MM.1S (cell line): ENCODE results near the gene WDPCP.
"Not testable (repeated sequence)": the region's sequence is repeated elsewhere in the genome, so short reads cannot be mapped to it uniquely, and the experiment has no call there.

Source experiments
- DNase-seq: peaks from one replicate; pipeline ENCODE4 v3.0.0-alpha.2; 2015
- H2AFZ ChIP-seq: fragments of 300-600 bp; sonication (generic); 2 replicates; pipeline ENCODE4 v1.6.0; 2016; ENCODE audit warnings: antibody characterized with exemption, low read length
- H3F3A ChIP-seq: fragments of 300-600 bp; sonication (generic); 2 replicates; pipeline ENCODE4 v1.6.1; 2016; ENCODE audit warnings: mild to moderate bottlenecking, antibody characterized with exemption, low read length, moderate library complexity, mixed read lengths; ENCODE audit not compliant: insufficient read depth
- H3K27ac ChIP-seq: fragments of 300-600 bp; sonication (generic); 2 replicates; pipeline ENCODE4 v1.5.1; 2016; ENCODE audit warnings: mild to moderate bottlenecking, low read length
- H3K27me3 ChIP-seq: fragments of 300-600 bp; sonication (generic); replicated peaks from 2 replicates; pipeline ENCODE4 v1.6.0; 2016; ENCODE audit warnings: low read length; ENCODE audit not compliant: insufficient read depth
- H3K36me3 ChIP-seq: fragments of 300-600 bp; sonication (generic); replicated peaks from 2 replicates; pipeline ENCODE4 v1.6.1; 2016; ENCODE audit warnings: mild to moderate bottlenecking, low read length, mixed read lengths; ENCODE audit not compliant: insufficient read depth
- H3K4me1 ChIP-seq: fragments of 300-600 bp; sonication (generic); 2 replicates; pipeline ENCODE4 v1.6.1; 2016; ENCODE audit warnings: low read length, mixed read lengths
- H3K4me2 ChIP-seq: fragments of 300-600 bp; sonication (generic); 2 replicates; pipeline ENCODE4 v1.6.0; 2016; ENCODE audit warnings: low read depth, low read length
- H3K4me3 ChIP-seq: fragments of 300-600 bp; sonication (generic); 2 replicates; pipeline ENCODE4 v1.5.1; 2016; ENCODE audit warnings: low read length, mixed read lengths
- H3K79me2 ChIP-seq: fragments of 300-600 bp; sonication (generic); 2 replicates; pipeline ENCODE4 v1.6.1; 2016; ENCODE audit warnings: mixed run types, low read length, mixed read lengths
- H3K9ac ChIP-seq: fragments of 300-600 bp; sonication (generic); 2 replicates; pipeline ENCODE4 v1.6.1; 2016; ENCODE audit warnings: low read length, mixed read lengths
- H3K9me2 ChIP-seq: fragments of 300-600 bp; sonication (generic); replicated peaks from 2 replicates; pipeline ENCODE4 v1.6.1; 2016; ENCODE audit warnings: mild to moderate bottlenecking, low read length, mixed read lengths; ENCODE audit not compliant: insufficient read depth
- H3K9me3 ChIP-seq: fragments of 300-600 bp; sonication (generic); replicated peaks from 2 replicates; pipeline ENCODE4 v1.6.1; 2016; ENCODE audit warnings: mild to moderate bottlenecking, low read length, mixed read lengths; ENCODE audit not compliant: insufficient read depth
- H4K20me1 ChIP-seq: fragments of 300-600 bp; sonication (generic); 2 replicates; pipeline ENCODE4 v1.6.1; 2016; ENCODE audit warnings: mild to moderate bottlenecking, low read length, moderate library complexity, mixed read lengths; ENCODE audit not compliant: insufficient read depth
- CTCF ChIP-seq: fragments of 300-600 bp; sonication (generic); IDR thresholded peaks from 2 replicates; pipeline ENCODE4 v1.5.1; 2016; ENCODE audit warnings: antibody characterized with exemption, low read length, mixed read lengths
- EZH2 ChIP-seq: fragments of 300-600 bp; sonication (generic); optimal IDR thresholded peaks from 2 replicates; pipeline ENCODE3; 2017; ENCODE audit warnings: low read depth, mild to moderate bottlenecking, antibody characterized with exemption, low read length, mixed read lengths
- EZH2phosphoT487 ChIP-seq: fragments of 300-600 bp; sonication (generic); IDR thresholded peaks from 2 replicates; pipeline ENCODE4 v1.6.1; 2018; ENCODE audit warnings: antibody characterized with exemption, low read length

The WDPCP gene

GRCh38 chr2:63081404-63081803 is 506.9 kb downstream of the WDPCP start:
- Histone ChIP-seq H3K79me2 (no peaks in the 10 kb centered on the region), H3F3A (no peaks in the 10 kb centered on the region), H3K9me3 (no peaks in the 10 kb centered on the region), H3K27ac (no peak overlapping the region), H3K9ac (no peak overlapping the region), H4K20me1 (no peaks in the 10 kb centered on the region), H3K9me2 (no peaks in the 10 kb centered on the region), H3K36me3 (no peaks in the 10 kb centered on the region), H2AFZ (no peak overlapping the region), H3K27me3 (no peaks in the 10 kb centered on the region), H3K4me2 (no peak overlapping the region), H3K4me3 (no peak overlapping the region), H3K4me1 (no peaks in the 10 kb centered on the region)
- no peak for TF ChIP-seq CTCF
- no peak for TF ChIP-seq EZH2phosphoT487
- no peak for TF ChIP-seq EZH2
- DNase-seq: peak; percentile 7

GRCh38 chr2:63078852-63079606 is 509.2 kb downstream of the WDPCP start:
- no peaks in the 10 kb centered on the region for H3K79me2 ChIP-seq
- TF ChIP-seq EZH2phosphoT487 (no peak), CTCF (peak; percentile 58), EZH2 (no peak)
- H3K9me2 ChIP-seq: no peaks in the 10 kb centered on the region
- H3K4me2 ChIP-seq: no peak overlapping the region
- no peaks in the 10 kb centered on the region for H3K9me3 ChIP-seq
- no peak overlapping the region for H3K4me3 ChIP-seq
- no peaks in the 10 kb centered on the region for H4K20me1 ChIP-seq
- no peaks in the 10 kb centered on the region for H3K36me3 ChIP-seq
- H3K9ac ChIP-seq: no peak overlapping the region
- peak; percentile 30 for DNase-seq
- no peaks in the 10 kb centered on the region for H3K27me3 ChIP-seq
- no peaks in the 10 kb centered on the region for H3F3A ChIP-seq
- no peaks in the 10 kb centered on the region for H3K4me1 ChIP-seq
- no peak overlapping the region for H2AFZ ChIP-seq
- H3K27ac ChIP-seq: no peak overlapping the region

GRCh38 chr2:63074399-63074798 is 513.9 kb downstream of the WDPCP start:
- H3K27me3 ChIP-seq, H3K9me2 ChIP-seq, H2AFZ ChIP-seq, H3K4me2 ChIP-seq, H3K4me3 ChIP-seq, H4K20me1 ChIP-seq, H3K36me3 ChIP-seq, H3K27ac ChIP-seq, DNase-seq, H3K9ac ChIP-seq, H3K79me2 ChIP-seq, H3K4me1 ChIP-seq, H3F3A ChIP-seq, H3K9me3 ChIP-seq: not testable (repeated sequence)

GRCh38 chr2:63073994-63074393 is 514.3 kb downstream of the WDPCP start:
- Histone ChIP-seq H3K27ac (no peak overlapping the region), H3K9me3 (no peaks in the 10 kb centered on the region), H3K36me3 (no peaks in the 10 kb centered on the region), H3F3A (no peaks in the 10 kb centered on the region), H3K4me3 (no peak overlapping the region), H3K27me3 (no peaks in the 10 kb centered on the region), H3K79me2 (no peaks in the 10 kb centered on the region), H3K4me2 (no peak overlapping the region), H3K4me1 (no peaks in the 10 kb centered on the region), H4K20me1 (no peaks in the 10 kb centered on the region), H3K9ac (no peak overlapping the region), H3K9me2 (no peaks in the 10 kb centered on the region), H2AFZ (no peak overlapping the region)
- TF ChIP-seq CTCF (no peak), EZH2 (no peak), EZH2phosphoT487 (no peak)
- no peak for DNase-seq
